H9 (cell line): Measurements from ENCODE around the gene OR56A3. TPM values are rescaled to one million over a fixed set of nuclear protein-coding genes. Genes with fewer than 3 reads are reported as not detected.

Experiments
- DNase-seq: peaks from one replicate; pipeline ENCODE4 v3.0.0-alpha.2; 2017
- H2AFZ ChIP-seq: one replicate; pipeline ENCODE4 v1.6.1; 2013; ENCODE audit warnings: mild to moderate bottlenecking, low read length, control low read depth, moderate library complexity
- H2AK5ac ChIP-seq: 2 replicates; pipeline ENCODE4 v1.6.1; 2013; ENCODE audit warnings: low read length, control low read depth, mixed read lengths; ENCODE audit not compliant: insufficient read length
- H2BK120ac ChIP-seq: one replicate; pipeline ENCODE4 v1.6.1; 2013; ENCODE audit warnings: low read depth, mild to moderate bottlenecking, low read length, control low read depth, inconsistent platforms; ENCODE audit not compliant: poor library complexity, severe bottlenecking
- H2BK12ac ChIP-seq: 2 replicates; pipeline ENCODE4 v1.6.1; 2013; ENCODE audit warnings: low read length, control low read depth, mixed read lengths, low read depth; ENCODE audit not compliant: insufficient read length
- H2BK15ac ChIP-seq: 2 replicates; pipeline ENCODE4 v1.6.1; 2013; ENCODE audit warnings: low read depth, low read length, control low read depth
- H2BK20ac ChIP-seq: one replicate; pipeline ENCODE4 v1.6.1; 2013; ENCODE audit warnings: low read depth, mild to moderate bottlenecking, low read length, control low read depth, inconsistent platforms; ENCODE audit not compliant: poor library complexity, severe bottlenecking
- H2BK5ac ChIP-seq: 2 replicates; pipeline ENCODE4 v1.6.1; 2013; ENCODE audit warnings: low read length, control low read depth, mixed read lengths; ENCODE audit not compliant: insufficient read length
- H3K14ac ChIP-seq: 2 replicates; pipeline ENCODE4 v1.6.1; 2013; ENCODE audit warnings: low read length, control low read depth; ENCODE audit not compliant: insufficient read depth
- H3K18ac ChIP-seq: 2 replicates; pipeline ENCODE4 v1.6.1; 2013; ENCODE audit warnings: low read depth, mild to moderate bottlenecking, mixed read lengths, low read length, control low read depth; ENCODE audit not compliant: insufficient read length
- H3K23ac ChIP-seq: 2 replicates; pipeline ENCODE4 v1.6.1; 2013; ENCODE audit warnings: low read length, control low read depth, mixed read lengths, low read depth; ENCODE audit not compliant: insufficient read length
- H3K23me2 ChIP-seq: 2 replicates; pipeline ENCODE4 v1.6.1; 2013; ENCODE audit warnings: low read depth, mild to moderate bottlenecking, mixed read lengths, low read length, control low read depth; ENCODE audit not compliant: insufficient read length, poor library complexity, severe bottlenecking
- H3K27ac ChIP-seq: 2 replicates; pipeline ENCODE4 v1.5.1; 2013; ENCODE audit warnings: low read length, control low read depth, mixed read lengths, low read depth; ENCODE audit not compliant: insufficient read length
- H3K27me3 ChIP-seq: 2 replicates; pipeline ENCODE4 v1.6.1; 2013; ENCODE audit warnings: low read length, control low read depth, inconsistent platforms; ENCODE audit not compliant: insufficient read depth
- H3K4ac ChIP-seq: 2 replicates; pipeline ENCODE4 v1.6.1; 2013; ENCODE audit warnings: low read depth, mild to moderate bottlenecking, control low read depth, inconsistent platforms, low read length, moderate library complexity
- H3K4me1 ChIP-seq: 2 replicates; pipeline ENCODE4 v1.6.1; 2013; ENCODE audit warnings: low read length, control low read depth, inconsistent platforms; ENCODE audit not compliant: insufficient read depth
- H3K4me2 ChIP-seq: 2 replicates; pipeline ENCODE4 v1.6.1; 2013; ENCODE audit warnings: low read length, control low read depth, mixed read lengths; ENCODE audit not compliant: insufficient read length, insufficient read depth
- H3K56ac ChIP-seq: 2 replicates; pipeline ENCODE4 v1.6.1; 2013; ENCODE audit warnings: low read depth, mild to moderate bottlenecking, mixed read lengths, low read length, control low read depth; ENCODE audit not compliant: insufficient read length
- H3K79me1 ChIP-seq: 2 replicates; pipeline ENCODE4 v1.6.1; 2013; ENCODE audit warnings: low read depth, mild to moderate bottlenecking, moderate library complexity, low read length, control low read depth, inconsistent platforms; ENCODE audit not compliant: insufficient read depth, poor library complexity, severe bottlenecking
- H3K79me2 ChIP-seq: 2 replicates; pipeline ENCODE4 v1.6.1; 2013; ENCODE audit warnings: low read length, control low read depth, inconsistent platforms; ENCODE audit not compliant: insufficient read depth
- H3K9ac ChIP-seq: 2 replicates; pipeline ENCODE4 v1.6.1; 2013; ENCODE audit warnings: low read length, control low read depth, mixed read lengths; ENCODE audit not compliant: insufficient read length; ENCODE audit errors: extremely low read depth
- H3K9me3 ChIP-seq: one replicate; pipeline ENCODE4 v1.6.1; 2013; ENCODE audit warnings: low read depth, low read length, inconsistent platforms; ENCODE audit not compliant: control insufficient read depth
- H3T11ph ChIP-seq: one replicate; pipeline ENCODE4 v1.6.1; 2013; ENCODE audit warnings: mild to moderate bottlenecking, low read length, control low read depth, inconsistent platforms
- H4K20me1 ChIP-seq: one replicate; pipeline ENCODE4 v1.6.1; 2013; ENCODE audit not compliant: control insufficient read depth, insufficient read length, insufficient read depth
- H4K5ac ChIP-seq: 2 replicates; pipeline ENCODE4 v1.6.1; 2013; ENCODE audit warnings: low read depth, mild to moderate bottlenecking, mixed read lengths, low read length, control low read depth; ENCODE audit not compliant: insufficient read length
- H4K8ac ChIP-seq: replicated peaks from 2 replicates; pipeline ENCODE4 v1.6.1; 2013; ENCODE audit warnings: low read length, control low read depth, mixed read lengths, low read depth; ENCODE audit not compliant: insufficient read length
- H4K91ac ChIP-seq: 2 replicates; pipeline ENCODE4 v1.6.1; 2013; ENCODE audit warnings: low read depth, mild to moderate bottlenecking, moderate library complexity, mixed read lengths, low read length, control low read depth; ENCODE audit not compliant: insufficient read length
- H3K27ac Mint-ChIP-seq, 3 experiments: 2 replicates in 2 of 3; 3 replicates in 1 of 3; pipeline ENCODE4 v1.8.0; 2020 to 2021; ENCODE audit warnings: mixed read lengths in 3 of 3, mild to moderate bottlenecking in 1 of 3, moderate library complexity in 1 of 3
- H3K27me3 Mint-ChIP-seq: 2 replicates; pipeline ENCODE4 v1.8.0; 2021; ENCODE audit warnings: low read depth, mild to moderate bottlenecking, moderate library complexity, mixed read lengths
- H3K36me3 Mint-ChIP-seq, 3 experiments: 2 replicates in 2 of 3; 3 replicates in 1 of 3; pipeline ENCODE4 v1.8.0; 2020 to 2021; ENCODE audit warnings: low read depth in 3 of 3, mixed read lengths in 3 of 3; ENCODE audit not compliant: insufficient read depth in 1 of 3
- H3K4me1 Mint-ChIP-seq, 2 experiments: 2 replicates each; pipeline ENCODE4 v1.8.0; 2020; ENCODE audit warnings: mixed read lengths in 2 of 2
- H3K4me3 Mint-ChIP-seq, 2 experiments: 2 replicates in 1 of 2; 3 replicates in 1 of 2; pipeline ENCODE4 v1.8.0; 2020 to 2021; ENCODE audit warnings: mild to moderate bottlenecking in 2 of 2, mixed read lengths in 2 of 2, moderate library complexity in 1 of 2
- H3K9me3 Mint-ChIP-seq, 2 experiments: 2 replicates in 1 of 2; 3 replicates in 1 of 2; pipeline ENCODE4 v1.8.0; 2020; ENCODE audit warnings: mild to moderate bottlenecking in 2 of 2, mixed read lengths in 2 of 2, moderate library complexity in 1 of 2
- CTCF ChIP-seq: fragments of 200-600 bp; sonication (generic); conservative IDR thresholded peaks from 3 replicates; pipeline ENCODE4 v1.8.0; 2021; ENCODE audit warnings: antibody characterized with exemption, mild to moderate bottlenecking
- WGBS: extraction: QIAGEN DNeasy Blood & Tissue Kit; methylation state at CpG from one replicate; pipeline ENCODE4 v1.1.7; 2013; ENCODE audit warnings: missing lambda C conversion rate, low lambda C conversion rate, mixed read lengths; ENCODE audit not compliant: insufficient read length; ENCODE audit errors: extremely low coverage; 5-methylcytosine and 5-hydroxymethylcytosine counted together
- total RNA-seq: library from RNA; stranded (reverse); gene quantifications from 2 replicates; pipeline ENCODE4 v1.2.1, GENCODE V29; 2021

OR56A3 gene
- total RNA-seq, 1 experiment from 2014 or later = not detected

- Histone ChIP-seq H2BK120ac (no peak overlapping the region), H3K9ac (no peak overlapping the region), H3K14ac (no peak overlapping the region), H2BK20ac (no peak overlapping the region), H2BK12ac (no peak overlapping the region), H2AK5ac (no peak overlapping the region), H2AFZ (no peak overlapping the region), H3K4me1 (no peaks in the 10 kb centered on the region), H2BK15ac (no peak overlapping the region), H3K79me1 (no peaks in the 10 kb centered on the region), H3K27me3 (no peaks in the 10 kb centered on the region), H3K9me3 (no peaks in the 10 kb centered on the region), H4K8ac (no peak overlapping the region), H3K18ac (no peak overlapping the region), H4K20me1 (no peaks in the 10 kb centered on the region), H4K91ac (no peak overlapping the region), H4K5ac (no peak overlapping the region), H3T11ph (no peak overlapping the region), H3K23ac (no peak overlapping the region), H3K4me2 (no peak overlapping the region), H3K23me2 (no peaks in the 10 kb centered on the region), H3K27ac (no peak overlapping the region), H2BK5ac (no peak overlapping the region), H3K56ac (no peak overlapping the region), H3K4ac (no peak overlapping the region), H3K79me2 (no peaks in the 10 kb centered on the region)
- Mint-ChIP-seq H3K36me3 (peaks cover 0 to 16% (median 7%) of the 10 kb centered on the region in 3 experiments; a peak in 4 of 7 replicates), H3K9me3 (peaks cover 19 to 24% of the 10 kb centered on the region in 2 experiments), H3K4me3 (no peak overlapping the region), H3K4me1 (no peaks in the 10 kb centered on the region), H3K27ac (no peak overlapping the region), H3K27me3 (no peaks in the 10 kb centered on the region)
- WGBS = no CpG with 5 or more reads among the region's 2 CpGs
- DNase-seq = no peak
- no peak for TF ChIP-seq CTCF
Measured at GRCh38 chr11:5922749-5923426, 19.2 kb upstream of the OR56A3 start.
